Stimulated activated CD8-positive, alpha-beta memory T cell treated with anti-CD3 and anti-CD28 coated beads, Interleukin-4, amount 100 ng/mL, for 4 hours (primary cell): Measurements from ENCODE around the gene GCLM.
"Not testable (repeated sequence)": the region's sequence is repeated elsewhere in the genome, so short reads cannot be mapped to it uniquely, and the experiment has no call there.

Experiments used
- DNase-seq, 2 donors: peaks; one replicate each; pipeline ENCODE4 v3.0.0-alpha.2; 2020; ENCODE audit warnings: low read depth in 2 of 2, low spot score in 1 of 2

The GCLM gene

GRCh38 chr1:93909146-93910050 lies at the start of gene GCLM:
TSS of gene GCLM (minus strand) at chr1:93909430. CDS start at chr1:93909163, 267 bp downstream.
- DNase-seq: peak; percentile 84 to 91

- no peak for DNase-seq
These were observed 49.5 kb upstream of the GCLM start for GRCh38 chr1:93958726-93959100.

- DNase-seq: no peak
These were observed 48.9 kb upstream of the GCLM start for GRCh38 chr1:93958032-93958725.

- DNase-seq: no peak
These were observed 46.5 kb upstream of the GCLM start for GRCh38 chr1:93955765-93956164.

GRCh38 chr1:93947002-93947686 lies 37.9 kb upstream of the GCLM start:
- not testable (repeated sequence) for DNase-seq

- no peak for DNase-seq
These were observed 29.4 kb upstream of the GCLM start for GRCh38 chr1:93938461-93939145.

- no peak for DNase-seq
These were observed 28.8 kb upstream of the GCLM start for GRCh38 chr1:93937997-93938396.

- no peak for DNase-seq
These were observed 16.0 kb upstream of the GCLM start for GRCh38 chr1:93925206-93925605.

- no peak for DNase-seq
These were observed 10.6 kb upstream of the GCLM start for GRCh38 chr1:93919780-93920179.

GRCh38 chr1:93917302-93917701 lies 8.1 kb upstream of the GCLM start:
- DNase-seq: no peak

- not testable (repeated sequence) for DNase-seq
These were observed 1.6 kb upstream of the GCLM start for GRCh38 chr1:93910880-93911279.

- DNase-seq: no peak
These were observed 1.1 kb upstream of the GCLM start for GRCh38 chr1:93910305-93910704.

- peak; percentile 6 to 16 for DNase-seq
These were observed 660 bp downstream of the GCLM start for GRCh38 chr1:93908394-93909145.

- DNase-seq: no peak
These were observed 1.5 kb downstream of the GCLM start for GRCh38 chr1:93907718-93908117.

- DNase-seq: no peak
These were observed 2.8 kb downstream of the GCLM start for GRCh38 chr1:93906480-93906879.

- DNase-seq: no peak
These were observed 3.5 kb downstream of the GCLM start for GRCh38 chr1:93905734-93906133.

- DNase-seq: no peak
These were observed 4.2 kb downstream of the GCLM start for GRCh38 chr1:93905051-93905450.

GRCh38 chr1:93904228-93904627 lies 5.0 kb downstream of the GCLM start:
- DNase-seq: no peak

GRCh38 chr1:93900723-93901504 lies 8.3 kb downstream of the GCLM start:
- DNase-seq: no peak
